GM21390 (cell line): ENCODE results near the gene SMAD4.
"Not testable (repeated sequence)": the region's sequence is repeated elsewhere in the genome, so short reads cannot be mapped to it uniquely, and the experiment has no call there.

Experiments used
- ATAC-seq: cut with Tn5 transposase; IDR thresholded peaks from one replicate; pipeline ENCODE4 v1.9.1; 2021; ENCODE audit not compliant: unreplicated experiment

SMAD4 gene

DNA sequence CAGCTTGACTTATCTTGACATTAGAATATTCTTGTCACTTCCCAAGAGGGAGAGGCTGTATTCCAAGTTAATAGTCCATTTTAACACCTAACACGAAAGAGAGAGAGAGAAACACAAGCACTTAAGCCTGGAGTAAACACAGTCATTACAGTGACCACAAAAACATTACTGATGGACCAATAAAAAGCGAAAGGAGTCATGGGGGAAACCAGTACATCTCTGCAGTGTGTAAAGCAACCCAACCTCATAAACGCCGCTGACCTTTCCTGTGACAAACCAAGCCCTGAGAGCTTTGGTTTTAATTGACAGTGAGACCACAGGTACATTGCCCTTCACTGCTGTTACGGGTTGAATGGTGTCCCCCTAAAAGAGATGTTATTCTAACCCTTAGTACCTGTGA lies 78.3 kb downstream of the SMAD4 start:
- no peak for ATAC-seq

DNA sequence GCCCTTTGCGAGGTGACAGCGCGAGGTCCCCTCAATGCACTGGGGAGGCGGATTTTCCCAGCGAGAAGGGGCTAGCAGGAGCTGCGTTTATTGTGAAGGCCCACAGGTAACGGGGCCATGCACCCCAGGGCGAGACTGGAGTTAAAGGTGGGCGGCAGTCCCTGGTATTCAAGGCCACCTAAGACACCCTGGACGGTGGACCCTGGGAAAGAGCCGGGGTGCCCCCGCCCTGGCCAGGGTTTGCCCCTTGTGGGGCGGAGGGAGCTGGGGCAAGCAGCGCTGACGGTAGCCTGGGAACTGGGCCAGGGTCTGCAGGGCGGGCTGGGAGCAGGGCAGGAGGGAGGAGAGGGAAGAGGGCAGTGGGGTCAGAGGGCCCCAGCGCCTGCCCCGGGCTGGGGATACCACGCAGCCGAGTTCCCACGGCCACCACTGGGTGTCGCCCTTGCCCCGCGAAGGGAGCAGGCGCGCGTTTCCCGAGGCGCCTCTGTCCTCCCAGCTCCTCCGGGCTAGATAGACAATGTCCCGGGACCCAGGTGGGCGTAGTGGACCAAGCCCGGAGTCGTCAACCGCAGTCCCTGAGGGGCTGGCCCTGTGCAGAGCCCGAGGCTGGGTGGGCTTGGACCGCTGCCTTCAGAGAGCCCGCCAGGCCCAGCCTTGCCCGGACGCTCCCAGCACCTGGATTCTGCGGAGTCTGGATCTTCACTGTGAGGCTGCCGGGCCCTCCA lies 80.2 kb downstream of the SMAD4 start:
- ATAC-seq: peak; percentile 77

DNA sequence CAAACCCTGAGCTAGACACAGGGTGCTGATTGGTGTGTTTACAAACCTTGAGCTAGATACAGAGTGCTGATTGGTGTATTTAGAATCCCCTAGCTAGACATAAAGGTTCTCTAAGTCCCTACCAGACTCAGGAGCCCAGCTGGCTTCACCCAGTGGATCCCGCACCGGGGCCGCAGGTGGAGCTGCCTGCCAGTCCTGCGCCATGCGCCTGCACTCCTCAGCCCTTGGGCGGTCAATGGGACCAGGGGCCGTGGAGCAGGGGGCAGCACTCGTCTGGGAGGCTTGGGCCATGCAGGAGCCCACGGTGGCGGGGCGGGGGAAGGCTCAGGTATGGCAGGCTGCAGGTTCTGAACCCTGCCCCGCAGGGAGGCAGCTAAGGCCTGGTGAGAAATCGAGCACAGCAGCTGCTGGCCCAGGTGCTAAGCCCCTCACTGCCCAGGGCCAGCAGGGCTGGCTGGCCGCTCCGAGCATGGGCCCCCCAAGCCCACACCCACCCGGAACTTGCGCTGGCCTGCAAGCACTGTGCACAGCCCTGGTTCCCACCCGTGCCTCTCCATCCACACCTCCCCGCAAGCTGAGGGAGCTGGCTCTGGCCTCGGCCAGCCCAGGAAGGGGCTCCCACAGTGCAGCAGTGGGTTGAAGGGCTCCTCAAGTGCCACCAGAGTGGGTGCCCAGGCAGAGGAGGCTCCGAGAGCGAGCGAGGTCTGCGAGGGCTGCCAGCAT lies 81.8 kb downstream of the SMAD4 start:
- not testable (repeated sequence) for ATAC-seq

DNA sequence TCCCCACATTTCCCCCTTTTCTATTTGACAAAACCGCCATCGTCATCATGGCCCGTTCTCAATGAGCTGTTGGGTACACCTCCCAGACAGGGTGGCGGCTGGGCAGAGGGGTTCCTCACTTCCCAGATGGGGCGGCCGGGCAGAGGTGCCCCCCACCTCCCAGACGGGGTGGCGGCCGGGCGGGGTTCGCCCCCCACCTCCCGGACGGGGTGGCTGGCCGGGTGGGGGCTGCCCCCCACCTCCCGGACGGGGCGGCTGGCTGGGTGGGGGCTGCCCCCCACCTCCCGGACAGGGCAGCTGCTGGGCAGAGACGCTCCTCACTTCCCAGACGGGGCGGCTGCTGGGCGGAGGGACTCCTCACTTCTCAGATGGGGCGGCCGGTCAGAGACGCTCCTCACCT lies 87.0 kb downstream of the SMAD4 start:
- ATAC-seq: not testable (repeated sequence)

DNA sequence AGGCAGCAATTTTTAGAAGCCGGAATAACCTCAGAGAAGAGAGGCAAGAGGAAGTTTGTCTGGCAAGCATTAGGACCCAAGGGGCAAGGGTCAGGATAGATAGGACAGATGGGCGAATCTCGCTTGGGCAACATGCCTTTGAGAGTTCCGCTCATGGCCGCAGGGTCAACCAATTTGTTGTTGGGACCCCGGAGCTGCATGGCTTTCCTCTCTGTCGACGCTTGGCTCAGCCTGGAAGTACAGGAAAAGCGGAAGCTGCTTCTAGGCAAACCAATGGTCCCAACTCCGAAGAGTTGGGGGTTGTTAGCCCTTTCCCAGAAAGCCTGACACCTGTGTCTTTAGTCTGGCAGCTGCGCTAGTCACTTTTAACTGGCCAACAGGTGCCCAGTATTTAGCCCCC lies 89.5 kb downstream of the SMAD4 start:
- ATAC-seq: not testable (repeated sequence)

DNA sequence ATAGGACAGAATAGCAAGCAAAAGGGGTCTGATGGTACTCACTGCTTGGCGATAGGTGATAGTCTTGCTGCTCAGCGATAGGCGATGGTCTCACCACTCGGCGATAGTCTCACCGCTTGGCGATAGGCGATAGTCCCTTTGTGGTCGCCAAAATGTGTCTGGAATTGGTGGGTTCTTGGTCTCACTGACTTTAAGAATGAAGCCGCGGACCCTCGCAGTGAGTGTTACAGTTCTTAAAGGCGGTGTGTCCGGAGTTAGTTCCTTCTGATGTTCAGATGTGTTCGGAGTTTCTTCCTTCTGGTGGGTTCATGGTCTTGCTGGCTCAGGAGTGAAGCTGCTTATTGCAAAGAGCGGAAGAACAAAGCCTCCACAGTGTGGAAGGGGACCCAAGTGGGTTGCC lies 90.0 kb downstream of the SMAD4 start:
- ATAC-seq: not testable (repeated sequence)

DNA sequence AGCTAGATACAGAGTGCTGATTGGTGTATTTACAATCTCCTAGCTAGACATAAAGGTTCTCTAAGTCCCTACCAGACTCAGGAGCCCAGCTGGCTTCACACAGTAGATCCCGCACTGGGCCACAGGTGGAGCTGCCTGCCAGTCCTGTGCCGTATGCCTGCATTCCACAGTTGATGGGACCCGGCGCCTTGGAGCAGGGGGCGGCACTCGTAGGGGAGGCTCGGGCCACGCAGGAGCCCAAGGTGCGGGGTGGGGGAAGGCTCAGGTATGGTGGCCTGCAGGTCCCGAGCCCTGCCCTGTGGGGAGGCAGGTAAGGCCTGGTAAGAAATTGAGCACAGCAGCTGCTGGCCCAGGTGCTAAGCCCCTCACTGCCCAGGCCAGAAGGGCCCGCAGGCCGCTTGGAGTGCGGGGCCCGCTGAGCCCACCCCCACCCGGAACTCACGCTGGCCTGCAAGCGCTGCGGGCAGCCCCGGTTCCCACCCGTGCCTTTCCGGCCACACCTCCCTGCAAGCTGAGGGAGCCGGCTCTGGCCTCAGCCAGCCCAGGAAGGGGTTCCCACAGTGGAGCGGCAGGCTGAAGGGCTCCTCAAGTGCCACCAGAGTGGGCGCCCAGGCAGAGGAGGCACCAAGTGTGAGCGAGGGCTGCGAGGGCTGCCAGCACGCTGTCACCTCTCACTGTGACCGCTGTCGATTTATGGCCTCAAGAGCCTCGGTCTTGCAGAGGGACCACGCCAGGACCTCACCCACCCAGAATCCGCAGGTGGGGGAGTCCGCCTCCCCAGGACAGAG lies 91.0 kb downstream of the SMAD4 start:
- ATAC-seq: no peak

DNA sequence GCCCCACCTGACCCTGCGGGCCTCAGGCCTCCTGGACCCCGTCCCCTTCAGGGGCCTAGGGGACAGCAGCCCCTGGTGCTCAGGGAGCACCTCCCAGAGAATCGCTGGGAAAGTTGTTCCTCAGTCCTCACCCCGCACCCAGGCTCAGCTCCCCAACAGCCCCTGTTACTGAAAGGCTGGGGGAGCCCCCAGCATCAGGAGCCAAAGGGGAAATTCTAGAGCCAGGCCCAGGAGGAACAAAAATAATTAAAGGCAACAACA lies 91.5 kb downstream of the SMAD4 start:
- no peak for ATAC-seq

DNA sequence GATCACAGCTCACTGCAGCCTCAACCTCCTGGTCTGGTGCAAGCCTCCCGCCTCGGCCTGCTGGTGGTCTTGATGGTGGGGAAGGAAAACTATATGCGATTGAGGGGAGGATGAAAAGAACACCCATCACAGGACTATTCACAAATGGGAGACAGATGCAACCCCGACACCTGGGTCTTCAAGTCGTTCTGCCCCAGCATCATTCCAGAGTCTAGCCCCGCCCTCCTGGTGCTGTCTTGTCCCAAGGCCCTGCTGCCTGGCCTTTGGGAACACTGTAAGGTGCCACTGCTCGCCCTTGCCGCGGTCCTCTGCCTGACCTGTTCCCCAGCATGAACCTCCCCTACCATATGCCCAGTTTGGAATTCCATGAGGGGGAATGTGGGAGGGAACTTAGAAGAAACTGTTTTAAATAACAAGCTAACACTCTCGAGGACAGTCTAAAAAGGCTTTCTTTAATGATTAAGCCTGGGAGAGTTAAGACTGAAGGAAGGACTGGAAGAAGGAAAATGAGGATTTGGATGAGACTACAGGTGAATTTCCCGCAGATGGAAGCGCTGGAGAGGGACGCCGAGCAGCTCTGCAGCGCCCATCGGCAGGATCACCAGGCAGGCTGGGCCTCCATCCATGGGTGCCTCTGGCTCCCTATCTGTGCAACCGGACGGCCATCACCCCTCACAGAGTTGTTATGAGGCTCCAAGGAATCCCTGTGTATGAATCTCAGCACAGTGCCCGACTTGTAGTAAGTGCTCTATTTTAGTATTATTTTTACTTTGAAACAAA lies 92.4 kb downstream of the SMAD4 start:
- ATAC-seq: no peak

DNA sequence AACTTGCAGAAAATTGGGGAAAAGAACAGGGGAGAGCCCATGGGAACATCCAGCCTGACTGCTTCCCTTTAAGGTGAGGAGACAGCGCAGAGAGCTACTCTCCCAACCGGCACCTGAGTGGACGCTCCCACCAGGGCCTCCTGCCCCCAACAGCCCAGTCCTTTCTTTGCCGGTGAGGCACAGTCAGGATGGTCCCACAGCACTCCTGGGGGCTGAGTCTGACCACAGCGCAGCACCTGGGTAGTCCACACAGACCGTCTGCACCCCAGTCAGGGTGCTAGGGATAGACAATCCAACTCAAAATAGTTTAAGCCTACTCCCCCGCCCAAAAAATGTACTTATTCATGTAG lies 93.0 kb downstream of the SMAD4 start:
- no peak for ATAC-seq

DNA sequence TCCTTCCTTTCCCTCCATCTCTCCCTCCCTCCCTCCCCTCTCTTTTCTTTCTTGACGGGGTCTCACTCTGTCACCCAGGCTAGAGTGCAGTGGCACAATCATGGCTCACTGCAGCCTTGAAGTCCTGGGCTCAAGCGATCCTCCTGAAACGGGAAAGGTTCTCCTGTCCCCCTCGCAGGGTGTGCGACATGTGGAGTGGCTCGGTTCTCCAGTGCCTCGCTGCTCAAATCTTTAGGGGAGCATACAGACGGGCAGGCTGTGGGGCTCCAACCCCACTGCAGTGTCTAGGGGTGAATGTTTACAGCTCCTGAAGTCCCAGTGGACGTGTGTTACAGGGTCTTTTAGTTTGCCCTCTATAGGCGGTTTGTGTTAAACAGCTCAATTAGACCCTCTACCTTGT lies 93.5 kb downstream of the SMAD4 start:
- no peak for ATAC-seq

DNA sequence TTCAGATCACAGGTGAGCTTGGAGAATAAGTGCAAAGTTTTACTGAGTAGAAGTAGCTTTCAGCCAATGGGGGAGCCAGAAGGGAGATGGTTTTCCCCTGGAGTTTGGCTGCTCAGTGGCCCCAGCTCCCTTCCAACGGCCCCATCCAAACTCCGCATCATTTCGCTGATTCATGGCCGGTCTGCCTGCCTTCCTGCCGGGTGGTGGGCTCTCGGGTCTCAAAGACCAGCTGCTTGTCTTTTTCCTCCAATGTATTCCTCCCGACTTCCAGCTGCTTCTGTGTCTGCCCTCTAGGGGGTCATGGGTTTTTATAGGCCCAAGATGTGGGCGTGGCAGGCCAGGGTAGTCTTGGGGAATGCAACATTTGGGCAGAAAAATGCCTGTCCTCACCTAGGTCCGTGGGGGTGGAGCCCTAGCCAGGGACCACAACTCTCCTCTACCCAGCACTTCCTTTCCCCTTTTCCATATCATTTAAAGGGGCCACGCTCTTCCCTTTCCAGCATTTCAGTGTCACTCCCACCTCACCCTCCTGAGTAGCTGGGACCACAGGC lies 94.0 kb downstream of the SMAD4 start:
- ATAC-seq: no peak

DNA sequence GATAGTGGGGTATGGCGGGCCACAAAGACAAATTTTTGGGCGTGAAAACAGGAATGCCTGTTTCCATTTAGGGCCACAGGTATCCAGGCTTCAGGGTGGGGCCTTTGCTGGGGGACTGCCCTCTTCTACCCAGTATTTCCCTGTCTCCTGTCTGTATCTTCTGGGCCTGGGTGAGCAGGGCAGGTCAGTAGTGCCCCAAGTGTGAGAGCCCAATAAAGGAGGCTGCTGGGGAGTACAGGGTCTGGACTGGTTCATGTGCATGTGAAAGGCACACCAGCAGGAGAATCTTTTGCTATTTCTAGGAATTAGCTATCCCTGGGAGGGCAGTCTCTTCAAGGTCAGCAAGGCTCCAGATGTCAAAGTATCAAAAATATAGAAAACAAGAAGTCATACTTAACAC lies 96.0 kb downstream of the SMAD4 start:
- ATAC-seq: no peak

DNA sequence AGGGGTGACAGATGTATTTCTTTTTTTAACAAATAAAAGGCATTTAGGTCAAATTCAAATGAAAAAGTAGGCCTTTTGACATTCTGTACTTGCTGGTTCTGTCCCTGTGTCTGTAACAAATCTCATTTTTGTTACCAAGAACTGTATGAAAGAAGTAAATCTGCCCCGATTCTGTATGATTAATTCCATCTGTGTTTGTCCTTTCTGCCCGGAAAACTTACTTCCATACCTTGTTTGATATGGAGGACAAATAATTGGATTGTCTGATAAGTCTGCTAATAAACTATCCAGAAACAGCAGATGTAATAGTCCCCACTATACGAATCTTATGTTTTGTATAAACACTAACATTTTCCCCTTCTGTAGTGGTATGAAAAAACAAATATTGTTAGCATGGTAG lies 97.7 kb downstream of the SMAD4 start:
- no peak for ATAC-seq

DNA sequence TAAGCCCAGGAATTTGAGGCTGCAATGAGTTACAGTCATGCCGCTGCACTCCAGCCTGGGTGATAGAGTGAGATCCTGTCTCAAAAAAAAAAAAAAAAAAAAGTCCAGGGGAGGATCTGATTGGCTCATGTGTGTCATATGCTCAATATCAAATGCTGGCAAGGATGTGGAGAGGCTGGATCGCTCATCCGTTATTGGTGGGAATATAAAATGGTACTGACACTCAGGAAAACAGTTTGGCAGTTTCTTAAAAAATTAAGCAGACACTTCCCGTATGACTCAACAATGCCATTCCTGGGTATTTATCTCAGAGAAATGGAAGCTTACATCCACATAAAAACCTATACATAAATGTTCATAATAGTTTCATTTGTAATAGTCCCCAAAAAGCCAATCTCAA lies 98.5 kb downstream of the SMAD4 start:
- ATAC-seq: no peak

DNA sequence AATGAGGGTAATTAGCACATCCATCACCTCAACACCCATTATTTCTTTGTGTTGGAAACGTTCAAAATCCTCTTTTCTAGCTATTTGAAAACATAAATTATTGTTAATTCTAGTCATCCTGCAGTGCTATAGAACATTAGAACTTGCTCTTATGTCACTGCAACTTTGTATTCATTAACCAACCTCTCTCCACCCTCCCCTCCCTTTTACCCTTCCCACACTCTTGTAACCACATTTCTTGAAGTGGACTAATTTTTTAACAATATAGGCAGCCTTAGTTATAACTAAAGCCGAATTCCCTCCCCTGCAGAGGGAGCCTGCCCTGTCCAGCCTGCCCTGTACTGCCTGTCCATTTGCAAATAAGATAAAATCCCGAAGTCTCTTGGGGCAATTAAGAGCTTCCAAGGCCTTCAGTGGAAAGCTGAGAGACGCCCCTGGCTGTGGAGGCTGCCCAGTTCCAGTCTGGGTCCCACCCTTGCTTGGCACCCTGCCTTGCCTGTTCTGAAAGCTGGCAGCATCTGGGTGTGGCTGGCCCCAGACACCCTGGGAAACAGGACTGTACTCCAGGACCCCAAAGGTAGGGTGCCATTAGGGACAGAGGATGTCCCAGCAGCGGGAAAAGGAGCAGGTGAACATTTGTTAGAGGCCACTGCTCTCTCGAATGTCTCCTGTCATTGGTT lies 102.4 kb downstream of the SMAD4 start:
- no peak for ATAC-seq

DNA sequence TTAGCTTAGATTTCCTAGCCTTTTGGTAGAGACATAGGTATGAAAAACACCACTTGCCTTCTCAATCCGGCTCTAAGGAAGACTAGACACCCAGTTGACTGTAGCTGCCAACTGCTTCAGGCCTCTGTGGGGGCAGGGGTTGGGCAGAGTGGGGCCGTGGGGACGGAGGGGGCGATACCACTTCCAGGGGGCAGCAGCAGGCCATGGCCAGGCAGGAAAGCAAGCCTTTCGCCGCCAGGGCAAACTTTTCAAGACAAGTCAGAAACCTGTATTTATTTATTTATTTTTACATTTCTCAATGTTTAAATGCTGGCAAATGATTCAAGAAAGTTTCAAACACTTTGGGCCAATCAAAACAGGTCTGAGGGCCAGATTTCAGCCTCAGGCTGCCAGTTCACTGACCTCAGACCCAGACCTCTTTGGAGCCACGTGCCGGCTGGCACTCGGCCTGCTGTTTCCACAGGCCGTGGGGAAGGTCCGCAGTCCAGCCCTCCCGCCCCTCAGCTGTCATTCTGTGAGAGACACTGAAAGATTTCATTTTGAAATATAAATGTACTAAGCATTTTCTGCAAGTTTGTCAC lies 103.7 kb downstream of the SMAD4 start:
- no peak for ATAC-seq
